Measurements from ENCODE around the gene PLAGL2. TPM values are rescaled to one million over a fixed set of nuclear protein-coding genes. Genes with fewer than 3 reads are reported as not detected.

The PLAGL2 gene
- total and polyA plus RNA-seq, 9 of the 15 experiments (the other 6 are each of a cell fraction or from before 2014, with no cell fraction given), result 3.1 to 24.3 (median 6.4) TPM

DNA sequence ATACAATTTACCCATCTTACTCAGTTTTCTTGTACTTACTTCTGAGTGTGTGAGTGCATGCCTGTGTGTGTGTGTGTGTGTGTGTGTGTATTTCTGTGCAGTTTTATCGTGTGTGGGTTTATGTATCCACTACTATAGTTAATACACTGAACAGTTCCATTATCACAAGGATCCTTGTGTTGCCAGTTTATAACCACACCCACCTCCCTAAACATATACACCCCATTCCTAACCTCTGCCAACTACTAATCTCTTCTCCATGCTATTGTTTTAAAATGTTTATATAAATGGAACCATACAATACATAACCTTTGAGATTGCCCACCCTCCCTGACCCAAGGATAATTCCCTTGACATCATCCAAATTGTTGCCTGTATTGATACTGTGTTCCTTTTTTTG lies 18.8 kb upstream of the PLAGL2 start:
- H3K79me2 ChIP-seq (ENCODE audit: control insufficient read depth, insufficient read depth, low read length), result no peaks in the 10 kb centered on the region
- no peak overlapping the region for H3K4me2 ChIP-seq (ENCODE audit: insufficient read depth, low read length)
- peaks cover 3% of the 10 kb centered on the region for H3K9me1 ChIP-seq (ENCODE audit: control insufficient read depth, insufficient read depth, low read length)
- ChIA-PET CTCF (ENCODE audit: low intra/inter-chr PET ratio) (no interaction called here), POLR2A (interaction anchor here (0.7 kb wide), 1 partner anchor 84 kb away, joined by 3 read pairs; no protein-coding TSS in a partner anchor)
- no peaks in the 10 kb centered on the region for H3K27me3 ChIP-seq (ENCODE audit: control insufficient read depth in 2 of 2, insufficient read depth in 2 of 2, low read length in 2 of 2)
- no TSS peak for BruUV-seq (replicated peaks)
- H4K20me1 ChIP-seq (replicated peaks; ENCODE audit: control insufficient read depth, insufficient read depth, low read length), result no peaks in the 10 kb centered on the region
- no peaks in the 10 kb centered on the region for H3K4me1 ChIP-seq (replicated peaks in 1 of 2; ENCODE audit: control insufficient read depth in 2 of 2, insufficient read depth in 2 of 2, low read length in 2 of 2)
- TF ChIP-seq DPF2 (IDR thresholded peaks at IDR 0.05) (no peak), CAMTA2 (CRISPR knock-in tag; conservative IDR thresholded peaks at IDR 0.05) (no peak), GTF2F1 (IDR thresholded peaks at IDR 0.05; ENCODE audit: low read depth, low read length) (no peak), ZNF24 (IDR thresholded peaks at IDR 0.05) (no peak)
- no peak overlapping the region for H2AFZ ChIP-seq (ENCODE audit: low read depth, low read length)
- no peak overlapping the region for H3K27ac ChIP-seq (ENCODE audit: extremely low read depth, low read depth, low read length)
- ATAC-seq (no peak), DNase-seq (ENCODE audit: extremely low read depth in 1 of 4, low spot score in 3 of 4) (no peak), FAIRE-seq (no peak)
- H3K4me3 ChIP-seq, result no peak overlapping the region
- no peaks in the 10 kb centered on the region for H3K9me3 ChIP-seq (replicated peaks; ENCODE audit: control insufficient read depth, insufficient read depth, low read depth, low read length)
- intact Hi-C loops (cut with micrococcal nuclease) (no loop called here), in situ Hi-C loops (cut with MboI) (no loop called here)
- no peak overlapping the region for H3K9ac ChIP-seq (ENCODE audit: insufficient read depth in 1 of 2, low read depth in 2 of 2, low read length in 2 of 2)
- peaks cover 83% of the 10 kb centered on the region for H3K36me3 ChIP-seq (ENCODE audit: control insufficient read depth, insufficient read depth, low read length)
- WGBS (ENCODE audit: insufficient coverage, low coverage, missing lambda C conversion rate), result 70% methylated on average over 1 of the region's 1 CpG

DNA sequence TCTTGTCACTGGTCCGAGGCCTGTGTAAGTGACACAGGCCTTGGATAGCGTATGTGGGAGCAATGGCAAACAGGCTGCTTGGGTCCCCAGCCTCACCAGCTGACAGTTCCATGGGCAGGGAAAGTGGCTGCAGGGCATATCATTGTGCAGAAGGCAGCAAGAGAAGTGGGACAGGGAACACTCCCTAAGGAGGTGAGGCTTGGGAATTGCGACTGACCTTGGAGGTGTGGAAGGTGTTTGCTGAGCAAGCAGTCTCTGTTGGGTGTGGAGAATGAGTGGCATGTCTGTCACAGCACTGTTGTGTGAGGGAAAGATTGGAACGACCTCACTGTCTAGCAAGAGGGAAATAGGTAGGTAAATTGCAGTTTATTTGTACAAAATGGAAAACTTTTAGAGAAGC lies 16.9 kb upstream of the PLAGL2 start:
- TF ChIP-seq ZNF316 (IDR thresholded peaks at IDR 0.05) (peak; percentile 41; the same call in 1 of the 2 replicates), C11orf30 (IDR thresholded peaks at IDR 0.05; ENCODE audit: low read depth) (peak; percentile 28; the same call in 1 of the 2 replicates), RAD21 (CRISPR knock-in tag; conservative IDR thresholded peaks at IDR 0.05 in 1 of 2, IDR thresholded peaks at IDR 0.05 in 1 of 2) (no peak)
- H3K9me3 ChIP-seq (replicated peaks; ENCODE audit: control insufficient read depth, insufficient read depth, low read depth, low read length), result no peaks in the 10 kb centered on the region
- H4K20me1 ChIP-seq (replicated peaks; ENCODE audit: control insufficient read depth, insufficient read depth, low read length), result no peaks in the 10 kb centered on the region
- H2AFZ ChIP-seq (ENCODE audit: low read depth, low read length), result no peak overlapping the region
- H3K27me3 ChIP-seq (ENCODE audit: control insufficient read depth in 2 of 2, insufficient read depth in 2 of 2, low read length in 2 of 2), result no peaks in the 10 kb centered on the region
- no peaks in the 10 kb centered on the region for H3K9me1 ChIP-seq (ENCODE audit: control insufficient read depth, insufficient read depth, low read length)
- no peak overlapping the region for H3K27ac ChIP-seq (ENCODE audit: extremely low read depth, low read depth, low read length)
- ChIA-PET CTCF (ENCODE audit: low intra/inter-chr PET ratio) (no interaction called here), POLR2A (interaction anchor here (1.1 to 1.6 kb wide), 3 partner anchors 10 to 14 kb away, joined by 3 to 6 read pairs (median 4); no protein-coding TSS in a partner anchor)
- no TSS peak for BruUV-seq (replicated peaks)
- DNase-seq (ENCODE audit: extremely low read depth in 1 of 4, low spot score in 3 of 4) (no peak), ATAC-seq (no peak), FAIRE-seq (no peak)
- in situ Hi-C loops (cut with MboI) (no loop called here), intact Hi-C loops (cut with micrococcal nuclease) (no loop called here)
- H3K79me2 ChIP-seq (ENCODE audit: control insufficient read depth, insufficient read depth, low read length), result no peaks in the 10 kb centered on the region
- peaks cover 86% of the 10 kb centered on the region for H3K36me3 ChIP-seq (ENCODE audit: control insufficient read depth, insufficient read depth, low read length)
- no peaks in the 10 kb centered on the region for H3K4me1 ChIP-seq (replicated peaks in 1 of 2; ENCODE audit: control insufficient read depth in 2 of 2, insufficient read depth in 2 of 2, low read length in 2 of 2)
- WGBS (ENCODE audit: insufficient coverage, low coverage, missing lambda C conversion rate), result 86% methylated on average over 4 of the region's 4 CpGs
- H3K4me2 ChIP-seq (ENCODE audit: insufficient read depth, low read length), result no peak overlapping the region
- H3K4me3 ChIP-seq, result no peak overlapping the region
- H3K9ac ChIP-seq (ENCODE audit: insufficient read depth in 1 of 2, low read depth in 2 of 2, low read length in 2 of 2), result peak overlapping the region in 1 of 2 experiments; percentile 29; a peak in 1 of 4 replicates
